GM12801 (cell line): ENCODE measurements around the gene STUM.

Source experiments
- CTCF ChIP-seq: IDR thresholded peaks from one replicate; pipeline ENCODE4 v1.5.1; 2011; ENCODE audit warnings: control low read depth; ENCODE audit not compliant: insufficient read length; ENCODE audit errors: extremely low read depth

The STUM gene

DNA sequence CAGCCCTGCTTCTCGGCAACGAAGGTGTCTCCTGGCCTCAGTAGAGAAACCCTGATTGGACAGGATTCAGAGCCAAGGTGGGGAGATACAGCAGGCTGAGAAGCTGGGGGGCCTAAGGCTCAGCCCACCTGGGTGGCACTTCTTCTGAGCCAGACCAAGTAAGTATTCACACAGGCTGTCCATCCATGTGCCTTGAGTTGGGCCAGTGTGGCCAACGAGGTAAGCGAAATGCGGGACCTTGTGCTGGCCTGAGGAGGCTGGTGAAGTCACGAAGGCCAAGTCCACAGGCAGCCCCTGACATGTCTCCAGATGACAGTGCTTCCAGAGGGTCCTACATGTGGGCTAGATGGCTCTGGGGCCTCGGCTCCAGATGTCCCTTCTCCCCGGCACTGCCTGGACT, 99.2 kb downstream of the STUM start:
- no peak for TF ChIP-seq CTCF

GRCh38 chr1:226648421-226648820, 99.9 kb downstream of the STUM start:
- TF ChIP-seq CTCF, result no peak

- TF ChIP-seq CTCF, result no peak
Measured at GRCh38 chr1:226649244-226649643, 100.7 kb downstream of the STUM start.

DNA sequence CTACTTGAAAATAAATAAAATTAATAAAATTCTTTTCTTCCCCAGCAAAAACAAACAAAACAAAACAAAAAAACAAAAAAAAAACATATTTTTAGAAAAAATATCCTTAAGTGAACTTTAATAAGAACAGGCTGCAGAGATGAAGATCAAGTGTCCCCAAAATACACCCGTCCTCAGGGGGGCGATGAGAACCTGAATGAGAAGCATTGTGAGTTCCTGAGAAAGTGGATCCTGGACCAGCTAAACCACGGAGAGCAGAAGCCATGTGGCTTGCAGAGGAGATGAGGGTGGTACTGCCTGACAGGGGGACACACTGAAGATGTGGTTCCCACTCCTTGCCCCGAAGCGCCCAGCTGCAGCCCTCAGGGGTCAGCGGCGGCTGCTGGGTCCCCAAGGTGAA, 101.2 kb downstream of the STUM start:
- no peak for TF ChIP-seq CTCF

DNA sequence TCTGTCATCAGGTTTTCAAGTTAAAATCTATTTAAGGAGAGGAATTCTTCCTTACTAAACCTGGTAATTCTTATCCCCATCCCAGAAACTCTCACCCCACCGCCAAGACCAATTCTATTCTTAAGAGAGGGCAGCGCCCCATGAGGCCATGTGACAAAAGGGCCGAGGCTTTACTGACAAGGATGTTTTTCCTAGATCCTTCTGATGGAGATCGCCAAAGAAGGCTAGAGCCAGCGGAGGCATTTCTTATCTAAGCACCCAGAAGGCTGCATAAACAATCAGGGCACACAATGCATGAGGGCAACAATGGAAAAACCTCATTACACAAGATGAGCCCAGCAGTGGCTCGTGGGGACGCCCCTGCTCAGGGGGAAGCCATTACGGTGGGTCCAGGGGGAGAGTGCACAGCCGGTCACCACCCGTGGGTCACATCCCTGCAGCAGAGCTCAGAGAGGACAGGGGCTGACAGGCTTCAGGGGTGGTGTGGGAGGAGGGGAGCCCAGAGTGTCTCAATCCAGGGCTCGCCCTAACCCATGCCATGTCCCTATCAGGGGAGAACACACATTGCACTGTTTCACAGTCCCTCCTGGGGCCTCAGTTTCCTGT, 101.8 kb downstream of the STUM start:
- TF ChIP-seq CTCF, result no peak

GRCh38 chr1:226651041-226651731, 102.6 kb downstream of the STUM start:
- no peak for TF ChIP-seq CTCF

- TF ChIP-seq CTCF, result no peak
Measured at GRCh38 chr1:226651732-226652105, 103.2 kb downstream of the STUM start.

- no peak for TF ChIP-seq CTCF
Measured at GRCh38 chr1:226652613-226653012, 104.0 kb downstream of the STUM start.
